HL-60 (cell line): ENCODE measurements around the gene SELENOO.
"Not testable (repeated sequence)": the region's sequence is repeated elsewhere in the genome, so short reads cannot be mapped to it uniquely, and the experiment has no call there.

Experiments used
- DNase-seq, 2 experiments: peaks; one replicate each; pipeline ENCODE4 v3.0.0-alpha.2; 2010 to 2020; ENCODE audit warnings: low read depth in 1 of 2, low spot score in 1 of 2
- H3K27ac ChIP-seq: fragments of 250-450 bp; sonication (Bioruptor Pico); replicated peaks from 2 replicates; pipeline ENCODE4 v1.5.1; 2020; ENCODE audit warnings: mild to moderate bottlenecking, moderate library complexity
- H3K27me3 ChIP-seq: fragments of 250-450 bp; sonication (Bioruptor Pico); 2 replicates; pipeline ENCODE4 v1.5.1; 2021; ENCODE audit warnings: mild to moderate bottlenecking, moderate library complexity; ENCODE audit not compliant: insufficient read depth, poor library complexity, severe bottlenecking
- H3K4me3 ChIP-seq: replicated peaks from 2 replicates; pipeline ENCODE4 v1.5.1; 2011; ENCODE audit warnings: mild to moderate bottlenecking, control low read depth, low read length; ENCODE audit not compliant: insufficient read depth
- CTCF ChIP-seq: IDR thresholded peaks from one replicate; pipeline ENCODE4 v1.5.1; 2011; ENCODE audit warnings: low read length, control low read depth, inconsistent platforms; ENCODE audit not compliant: insufficient read depth
- GABPA ChIP-seq: IDR thresholded peaks from 2 replicates; pipeline ENCODE4 v1.6.1; 2012; ENCODE audit warnings: low read depth
- POLR2AphosphoS5 ChIP-seq: IDR thresholded peaks from 2 replicates; pipeline ENCODE4 v1.6.1; 2012; ENCODE audit warnings: low read depth
- REST ChIP-seq: IDR thresholded peaks from 2 replicates; pipeline ENCODE4 v1.6.1; 2012; ENCODE audit warnings: low read depth; ENCODE audit not compliant: insufficient replicate concordance
- SPI1 ChIP-seq: IDR thresholded peaks from 2 replicates; pipeline ENCODE4 v1.6.1; 2012; ENCODE audit warnings: low read depth, mild to moderate bottlenecking, borderline replicate concordance

SELENOO gene

GRCh38 chr22:50202130-50202666, 1.4 kb downstream of the SELENOO start:
- Histone ChIP-seq H3K27ac (no peak overlapping the region; the same call in 1 of the 2 replicates), H3K4me3 (peak overlapping the region; percentile 65), H3K27me3 (no peaks in the 10 kb centered on the region)
- no peak for TF ChIP-seq SPI1
- no peak for TF ChIP-seq POLR2AphosphoS5
- TF ChIP-seq CTCF: no peak
- no peak for TF ChIP-seq REST
- no peak for DNase-seq

GRCh38 chr22:50203288-50203687, 2.5 kb downstream of the SELENOO start:
- DNase-seq: no peak
- Histone ChIP-seq H3K27ac (no peak overlapping the region), H3K27me3 (no peaks in the 10 kb centered on the region), H3K4me3 (no peak overlapping the region)
- TF ChIP-seq CTCF (no peak), REST (no peak)

- Histone ChIP-seq H3K27me3 (no peaks in the 10 kb centered on the region), H3K27ac (no peak overlapping the region; the same call in none of the 2 replicates), H3K4me3 (no peak overlapping the region)
- TF ChIP-seq REST (no peak), CTCF (no peak), GABPA (no peak), SPI1 (no peak), POLR2AphosphoS5 (no peak)
- DNase-seq: peak in 1 of 2 experiments; percentile 25
Observed at GRCh38 chr22:50204571-50204970, 3.8 kb downstream of the SELENOO start.

GRCh38 chr22:50204998-50205397, 4.2 kb downstream of the SELENOO start:
- not testable (repeated sequence) for H3K4me3 ChIP-seq, DNase-seq, H3K27ac ChIP-seq, H3K27me3 ChIP-seq
